Measurements from ENCODE around the gene HERC6.

Gene HERC6

GRCh38 chr4:88439161-88439760, 60.6 kb downstream of the HERC6 start:
- TF ChIP-seq CTCF (IDR thresholded peaks at IDR 0.05; ENCODE audit: insufficient read depth, low read length, poor library complexity, severe bottlenecking) (no peak), EZH2phosphoT487 (conservative IDR thresholded peaks at IDR 0.05; ENCODE audit: low read length) (no peak)

GRCh38 chr4:88440146-88440545, 61.5 kb downstream of the HERC6 start:
- Histone ChIP-seq H3K27ac (ENCODE audit: low read depth, low read length) (no peak overlapping the region), H3K9ac (ENCODE audit: low read length) (no peak overlapping the region), H2AFZ (ENCODE audit: low read depth, low read length, severe bottlenecking) (no peak overlapping the region), H3K27me3 (ENCODE audit: low read length) (no peaks in the 10 kb centered on the region), H3K9me2 (replicated peaks; ENCODE audit: insufficient read depth, low read length) (no peaks in the 10 kb centered on the region), H3K36me3 (ENCODE audit: low read length) (no peaks in the 10 kb centered on the region), H3F3A (ENCODE audit: insufficient read depth) (no peaks in the 10 kb centered on the region), H3K4me2 (ENCODE audit: low read depth, low read length, poor library complexity, severe bottlenecking) (no peak overlapping the region), H3K79me2 (ENCODE audit: insufficient read depth, low read length) (no peaks in the 10 kb centered on the region), H4K20me1 (ENCODE audit: low read depth, low read length) (no peaks in the 10 kb centered on the region), H3K9me3 (ENCODE audit: insufficient read depth, low read length) (no peaks in the 10 kb centered on the region), H3K4me3 (ENCODE audit: insufficient read depth, low read length, poor library complexity, severe bottlenecking) (no peak overlapping the region)
- TF ChIP-seq CTCF (IDR thresholded peaks at IDR 0.05; ENCODE audit: insufficient read depth, low read length, poor library complexity, severe bottlenecking) (no peak), EZH2phosphoT487 (conservative IDR thresholded peaks at IDR 0.05; ENCODE audit: low read length) (no peak)

More at GRCh38 chr4:88439161-88439760, 60.6 kb downstream of the HERC6 start:
- Histone ChIP-seq H3K4me2 (ENCODE audit: low read depth, low read length, poor library complexity, severe bottlenecking) (no peak overlapping the region), H3K9ac (ENCODE audit: low read length) (no peak overlapping the region), H3K9me2 (replicated peaks; ENCODE audit: insufficient read depth, low read length) (no peaks in the 10 kb centered on the region), H3K9me3 (ENCODE audit: insufficient read depth, low read length) (no peaks in the 10 kb centered on the region), H3F3A (ENCODE audit: insufficient read depth) (no peaks in the 10 kb centered on the region), H4K20me1 (ENCODE audit: low read depth, low read length) (no peaks in the 10 kb centered on the region), H3K27me3 (ENCODE audit: low read length) (no peaks in the 10 kb centered on the region), H3K4me3 (ENCODE audit: insufficient read depth, low read length, poor library complexity, severe bottlenecking) (no peak overlapping the region), H2AFZ (ENCODE audit: low read depth, low read length, severe bottlenecking) (no peak overlapping the region), H3K36me3 (ENCODE audit: low read length) (no peaks in the 10 kb centered on the region), H3K27ac (ENCODE audit: low read depth, low read length) (no peak overlapping the region), H3K79me2 (ENCODE audit: insufficient read depth, low read length) (no peaks in the 10 kb centered on the region)

- Histone ChIP-seq H3K27me3 (ENCODE audit: low read length) (no peaks in the 10 kb centered on the region), H3K79me2 (ENCODE audit: insufficient read depth, low read length) (no peaks in the 10 kb centered on the region), H3K4me3 (ENCODE audit: insufficient read depth, low read length, poor library complexity, severe bottlenecking) (no peak overlapping the region), H3K27ac (ENCODE audit: low read depth, low read length) (no peak overlapping the region), H4K20me1 (ENCODE audit: low read depth, low read length) (no peaks in the 10 kb centered on the region), H3K4me2 (ENCODE audit: low read depth, low read length, poor library complexity, severe bottlenecking) (no peak overlapping the region), H3F3A (ENCODE audit: insufficient read depth) (no peaks in the 10 kb centered on the region), H3K36me3 (ENCODE audit: low read length) (no peaks in the 10 kb centered on the region), H2AFZ (ENCODE audit: low read depth, low read length, severe bottlenecking) (no peak overlapping the region), H3K9me2 (replicated peaks; ENCODE audit: insufficient read depth, low read length) (no peaks in the 10 kb centered on the region), H3K9ac (ENCODE audit: low read length) (no peak overlapping the region), H3K9me3 (ENCODE audit: insufficient read depth, low read length) (no peaks in the 10 kb centered on the region)
- TF ChIP-seq EZH2phosphoT487 (conservative IDR thresholded peaks at IDR 0.05; ENCODE audit: low read length): no peak
Measured at GRCh38 chr4:88441696-88442095, 63.0 kb downstream of the HERC6 start.

GRCh38 chr4:88442689-88443191, 64.1 kb downstream of the HERC6 start:
- Histone ChIP-seq H3K4me3 (ENCODE audit: insufficient read depth, low read length, poor library complexity, severe bottlenecking) (no peak overlapping the region), H3K4me2 (ENCODE audit: low read depth, low read length, poor library complexity, severe bottlenecking) (no peak overlapping the region), H3K36me3 (ENCODE audit: low read length) (no peaks in the 10 kb centered on the region), H3K27ac (ENCODE audit: low read depth, low read length) (no peak overlapping the region), H3K9me3 (ENCODE audit: insufficient read depth, low read length) (no peaks in the 10 kb centered on the region), H3F3A (ENCODE audit: insufficient read depth) (no peaks in the 10 kb centered on the region), H2AFZ (ENCODE audit: low read depth, low read length, severe bottlenecking) (no peak overlapping the region), H3K9ac (ENCODE audit: low read length) (no peak overlapping the region), H3K79me2 (ENCODE audit: insufficient read depth, low read length) (no peaks in the 10 kb centered on the region), H3K9me2 (replicated peaks; ENCODE audit: insufficient read depth, low read length) (no peaks in the 10 kb centered on the region), H4K20me1 (ENCODE audit: low read depth, low read length) (no peaks in the 10 kb centered on the region), H3K27me3 (ENCODE audit: low read length) (no peaks in the 10 kb centered on the region)
- no peak for TF ChIP-seq CTCF (IDR thresholded peaks at IDR 0.05; ENCODE audit: insufficient read depth, low read length, poor library complexity, severe bottlenecking)
- no peak for TF ChIP-seq EZH2phosphoT487 (conservative IDR thresholded peaks at IDR 0.05; ENCODE audit: low read length)
